NCI-H2196 treated with DMSO at 0.1 percent for 48 hours (cell line): ENCODE measurements around the gene CPZ.
"Not testable (repeated sequence)": the region's sequence is repeated elsewhere in the genome, so short reads cannot be mapped to it uniquely, and the experiment has no call there.

Source experiments
- DNase-seq: peaks from one replicate; lab custom pipeline; 2025; ENCODE audit not compliant: unreplicated experiment; lab: John Stamatoyannopoulos, UW

CPZ gene

GRCh38 chr4:8634773-8635172 is 42.2 kb downstream of the CPZ start:
- not testable (repeated sequence) for DNase-seq

- DNase-seq: not testable (repeated sequence)
Observed at GRCh38 chr4:8635897-8636554, 43.5 kb downstream of the CPZ start.

GRCh38 chr4:8637456-8637984 is 45.0 kb downstream of the CPZ start:
- DNase-seq: no peak

- no peak for DNase-seq
Observed at GRCh38 chr4:8639021-8639420, 46.5 kb downstream of the CPZ start.

- no peak for DNase-seq
Observed at GRCh38 chr4:8639777-8640720, 47.5 kb downstream of the CPZ start.

GRCh38 chr4:8640816-8641215 is 48.3 kb downstream of the CPZ start:
- no peak for DNase-seq

GRCh38 chr4:8641256-8641655 is 48.7 kb downstream of the CPZ start:
- DNase-seq: no peak

GRCh38 chr4:8641931-8642650 is 49.5 kb downstream of the CPZ start:
- DNase-seq: no peak

- DNase-seq: no peak
Observed at GRCh38 chr4:8642651-8643321, 50.2 kb downstream of the CPZ start.

- no peak for DNase-seq
Observed at GRCh38 chr4:8643441-8643840, 50.9 kb downstream of the CPZ start.

- no peak for DNase-seq
Observed at GRCh38 chr4:8643986-8644385, 51.4 kb downstream of the CPZ start.

GRCh38 chr4:8644461-8644891 is 51.9 kb downstream of the CPZ start:
- DNase-seq: no peak

- DNase-seq: no peak
Observed at GRCh38 chr4:8644966-8645752, 52.6 kb downstream of the CPZ start.

GRCh38 chr4:8645753-8646124 is 53.2 kb downstream of the CPZ start:
- no peak for DNase-seq

GRCh38 chr4:8646296-8647093 is 53.9 kb downstream of the CPZ start:
- no peak for DNase-seq

- DNase-seq: no peak
Observed at GRCh38 chr4:8647094-8647570, 54.6 kb downstream of the CPZ start.

GRCh38 chr4:8647626-8648025 is 55.1 kb downstream of the CPZ start:
- no peak for DNase-seq

- no peak for DNase-seq
Observed at GRCh38 chr4:8648296-8648695, 55.7 kb downstream of the CPZ start.
